GM12878 (cell line): ENCODE results near the gene CMSS1. TPM values are rescaled to one million over a fixed set of nuclear protein-coding genes. Genes with fewer than 3 reads are reported as not detected.

Experiments
- ATAC-seq: fragments of 200-7000 bp; cut with Tn5 transposase; 3 replicates; pipeline ENCODE4 v1.9.1; 2020; ENCODE audit warnings: mild to moderate bottlenecking, moderate library complexity
- BruUV-seq: library from RNA; stranded (reverse); fragments of 400-500 nt; replicated peaks from 2 replicates; lab custom pipeline; 2021; lab: Mats Ljungman, UMichigan
- CTCF ChIA-PET: fragments of 300-600 bp; sonication (Branson Sonifier 250); formaldehyde crosslinking; extraction: SDS; loops from one replicate; lab custom pipeline; 2021; ENCODE audit warnings: inconsistent platforms; lab: Yijun Ruan, JAX
- POLR2A ChIA-PET: fragments of 350-600 bp; formaldehyde crosslinking; extraction: SDS; loops from one replicate; lab custom pipeline; 2021; ENCODE audit warnings: inconsistent platforms; lab: Charles Lee
- RAD21 ChIA-PET: fragments of 300-600 bp; sonication (Branson Sonifier 250); formaldehyde crosslinking; loops from one replicate; lab custom pipeline; 2023; ENCODE audit warnings: antibody characterized with exemption; ENCODE audit not compliant: unreplicated experiment; lab: Charles Lee
- SMC1A ChIA-PET: fragments of 300-600 bp; sonication (Branson Sonifier 250); formaldehyde crosslinking; loops from one replicate; lab custom pipeline; 2023; ENCODE audit not compliant: unreplicated experiment, uncharacterized antibody; lab: Charles Lee
- DNase-seq: peaks from one replicate; pipeline ENCODE4 v3.0.0-alpha.2; 2011; ENCODE audit warnings: low read depth, low spot score
- FAIRE-seq: peaks from 3 replicates; lab custom pipeline; 2011; peaks lifted over from hg19 to GRCh38; lab: Jason Lieb, UNC
- H2AFZ ChIP-seq: 2 replicates; pipeline ENCODE4 v1.6.0; 2011; ENCODE audit warnings: low read depth, low read length, control low read depth; ENCODE audit not compliant: control insufficient read depth
- H3K27ac ChIP-seq: 2 replicates; pipeline ENCODE4 v1.5.1; 2011; ENCODE audit warnings: control low read depth; ENCODE audit not compliant: control insufficient read depth, insufficient read depth
- H3K27me3 ChIP-seq, 2 experiments: replicated peaks in 1 of 2; 2 replicates each; pipeline versions ENCODE4 v1.6.0 to v1.6.1; 2011; ENCODE audit warnings: low read length in 1 of 2; ENCODE audit not compliant: control insufficient read depth in 2 of 2, insufficient read depth in 2 of 2
- H3K36me3 ChIP-seq, 2 experiments: 2 replicates each; pipeline ENCODE4 v1.5.1; 2011; ENCODE audit warnings: low read length in 1 of 2; ENCODE audit not compliant: control insufficient read depth in 2 of 2, insufficient read depth in 2 of 2
- H3K4me1 ChIP-seq: 2 replicates; pipeline ENCODE4 v1.6.1; 2011; ENCODE audit warnings: mild to moderate bottlenecking, low read length, moderate library complexity, mixed read lengths; ENCODE audit not compliant: control insufficient read depth, insufficient read depth
- H3K4me2 ChIP-seq: 2 replicates; pipeline ENCODE4 v1.6.0; 2011; ENCODE audit warnings: control low read depth; ENCODE audit not compliant: control insufficient read depth, insufficient read depth
- H3K4me3 ChIP-seq: fragments of 200-600 bp; sonication (generic); 2 replicates; pipeline ENCODE4 v1.5.1; 2016
- H3K79me2 ChIP-seq: 2 replicates; pipeline ENCODE4 v1.6.0; 2011; ENCODE audit warnings: low read length; ENCODE audit not compliant: control insufficient read depth, insufficient read depth
- H3K9ac ChIP-seq: 2 replicates; pipeline ENCODE4 v1.8.0; 2011; ENCODE audit warnings: low read length, control low read depth, mixed read lengths; ENCODE audit not compliant: control insufficient read depth, insufficient read depth
- H3K9me3 ChIP-seq: replicated peaks from 3 replicates; pipeline ENCODE4 v1.5.1; 2011; ENCODE audit warnings: mild to moderate bottlenecking, low read length; ENCODE audit not compliant: control insufficient read depth, insufficient read depth
- H4K20me1 ChIP-seq: 2 replicates; pipeline ENCODE4 v1.6.0; 2011; ENCODE audit not compliant: control insufficient read depth, insufficient read depth
- CBX3 ChIP-seq: fragments of 200-600 bp; sonication (generic); IDR thresholded peaks from 2 replicates; pipeline ENCODE4 v1.6.1; 2016; ENCODE audit warnings: low read depth, borderline replicate concordance
- CBX5 ChIP-seq: sonication (generic); IDR thresholded peaks from 2 replicates; pipeline ENCODE4 v1.6.1; 2016; ENCODE audit warnings: low read depth, moderate library complexity, mild to moderate bottlenecking, inconsistent platforms
- EED ChIP-seq: sonication (generic); IDR thresholded peaks from 2 replicates; pipeline ENCODE4 v1.6.1; 2016; ENCODE audit warnings: antibody characterized with exemption, low read depth
- ESRRA ChIP-seq: IDR thresholded peaks from 2 replicates; pipeline ENCODE4 v1.6.1; 2012; ENCODE audit warnings: mild to moderate bottlenecking, low read length, improper control_type of control experiment
- JUNB ChIP-seq: IDR thresholded peaks from 2 replicates; pipeline ENCODE4 v1.6.1; 2016; ENCODE audit warnings: antibody characterized with exemption, mild to moderate bottlenecking
- LARP7 ChIP-seq: fragments of 450-650 bp; IDR thresholded peaks from 2 replicates; pipeline ENCODE4 v1.6.1; 2017; ENCODE audit warnings: mild to moderate bottlenecking
- MYB ChIP-seq: fragments of 150-350 bp; IDR thresholded peaks from 2 replicates; pipeline ENCODE4 v1.6.1; 2014; ENCODE audit warnings: mild to moderate bottlenecking, low read depth, low read length, borderline replicate concordance
- NRF1 ChIP-seq: conservative IDR thresholded peaks from 2 replicates; pipeline ENCODE4 v1.6.1; 2011; ENCODE audit warnings: mild to moderate bottlenecking, low read depth, low read length, improper control_type of control experiment
- PML ChIP-seq: IDR thresholded peaks from 2 replicates; pipeline ENCODE4 v1.6.1; 2012; ENCODE audit warnings: low read length, inconsistent platforms
- PRDM15 ChIP-seq: fragments of 450-650 bp; formaldehyde crosslinking; IDR thresholded peaks from 2 replicates; pipeline ENCODE4 v1.4.0; 2020; ENCODE audit warnings: mild to moderate bottlenecking, moderate library complexity
- RAD21 ChIP-seq: IDR thresholded peaks from 2 replicates; pipeline ENCODE4 v1.6.1; 2011; ENCODE audit warnings: mild to moderate bottlenecking, low read depth, low read length, moderate library complexity; ENCODE audit not compliant: insufficient read depth
- SMC3 ChIP-seq: IDR thresholded peaks from 2 replicates; pipeline ENCODE4 v1.6.1; 2011; ENCODE audit warnings: low read length, improper control_type of control experiment, borderline replicate concordance
- ZNF217 ChIP-seq: fragments of 450-650 bp; IDR thresholded peaks from 2 replicates; pipeline ENCODE4 v1.6.1; 2017; ENCODE audit warnings: antibody characterized with exemption, mild to moderate bottlenecking
- ZNF24 ChIP-seq: fragments of 450-650 bp; IDR thresholded peaks from 2 replicates; pipeline ENCODE4 v1.6.1; 2017; ENCODE audit warnings: antibody characterized with exemption, mild to moderate bottlenecking
- ZSCAN29 ChIP-seq: fragments of 450-650 bp; IDR thresholded peaks from 2 replicates; pipeline ENCODE4 v1.6.1; 2017; ENCODE audit warnings: mild to moderate bottlenecking, moderate library complexity
- WGBS: methylation state at CpG from one replicate; pipeline ENCODE4 v1.1.6; 2016; ENCODE audit warnings: low lambda C conversion rate; ENCODE audit not compliant: insufficient replicate concordance, insufficient coverage; ENCODE audit errors: missing lambda C conversion rate; 5-methylcytosine and 5-hydroxymethylcytosine counted together
- in situ Hi-C: fragments of 300-500 bp; cut with MboI; formaldehyde crosslinking; loops from 9 replicates; pipeline ENCODE4 v1.14.3; 2018; ENCODE audit warnings: mixed read lengths
- intact Hi-C: fragments of 100-400 bp; cut with micrococcal nuclease; formaldehyde crosslinking; loops from one replicate; pipeline ENCODE4 v1.14.2; 2022; ENCODE audit not compliant: unreplicated experiment
- polyA plus RNA-seq, 11 experiments: library from polyadenylated mRNA; depleted of rRNA in 4 of 11; unstranded in 6 of 11; stranded (reverse) in 5 of 11; fragments of >200 nt; fragmentation: Nextera tagmentation in 4 of 11; fragmentation: Illumina TruSeq in 1 of 11; extraction: Ambion mirVana in 4 of 11; extraction: Trizol in 1 of 11; gene quantifications; 1 replicate in 1 of 11; 2 replicates in 10 of 11; pipeline versions ENCODE4 v1.2.1 to v1.2.3, GENCODE V29; 2011 to 2016; ENCODE audit warnings: inconsistent platforms in 2 of 11, missing spikeins in 2 of 11, low read depth in 1 of 11
- total RNA-seq, 4 experiments: library from RNA; depleted of rRNA in 3 of 4; stranded (reverse); fragments of >200 nt in 3 of 4; fragmentation: Illumina TruSeq in 1 of 4; extraction: Trizol in 1 of 4; gene quantifications; 2 replicates each; pipeline versions ENCODE4 v1.2.1 to v1.2.3, GENCODE V29; 2013 to 2021

Gene CMSS1
- total and polyA plus RNA-seq, 10 of the 15 experiments (the other 5 are each of a cell fraction or from before 2014, with no cell fraction given) = 31.0 to 118 (median 70.1) TPM

DNA sequence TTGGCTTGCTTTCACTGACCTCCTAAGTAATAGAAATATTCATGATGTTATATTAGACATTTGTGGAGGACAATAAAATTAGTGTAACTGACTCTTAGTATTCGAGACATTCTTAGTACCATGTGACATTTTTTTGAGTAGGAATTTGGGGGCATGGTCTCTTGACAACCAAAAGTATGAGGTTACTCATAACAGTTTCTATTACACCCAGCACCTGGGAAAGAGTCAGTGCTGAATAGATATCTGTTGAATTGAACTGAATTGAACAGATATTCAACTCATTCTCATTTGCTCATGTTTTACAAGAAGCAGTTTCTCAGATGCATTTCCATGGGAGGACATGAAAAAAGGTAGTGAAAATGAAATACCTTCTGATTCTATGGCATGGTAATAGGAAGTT, 84.4 kb downstream of the CMSS1 start:
- peak; percentile 22; the same call in 1 of the 2 replicates for TF ChIP-seq JUNB
- no peak for TF ChIP-seq PRDM15
- Histone ChIP-seq H2AFZ (0 out of 2 replicates have a peak overlapping the region, but pooled peaks have one; percentile 4), H4K20me1 (no peaks in the 10 kb centered on the region), H3K79me2 (no peaks in the 10 kb centered on the region), H3K4me2 (no peak overlapping the region), H3K4me3 (no peak overlapping the region), H3K27ac (no peak overlapping the region), H3K27me3 (no peaks in the 10 kb centered on the region), H3K9ac (no peak overlapping the region), H3K9me3 (no peaks in the 10 kb centered on the region), H3K4me1 (peaks cover 3% of the 10 kb centered on the region; the same call in 1 of the 2 replicates), H3K36me3 (no peaks in the 10 kb centered on the region)
- SMC1A ChIA-PET = interaction anchor here (1.1 to 2.1 kb wide), 5 partner anchors 25 to 202 kb away, joined by 3 to 6 read pairs (median 4); no protein-coding TSS in a partner anchor
- 84% methylated on average over 1 of the region's 1 CpG for WGBS
- intact Hi-C loops = no loop called here
- FAIRE-seq (no peak), ATAC-seq (peak; percentile 73), DNase-seq (no peak)
- POLR2A ChIA-PET = interaction anchor here (1.1 kb wide), 1 partner anchor 10 kb away, joined by 3 read pairs; no protein-coding TSS in a partner anchor
- no TSS peak for BruUV-seq
- CTCF ChIA-PET = no interaction called here
- in situ Hi-C loops = no loop called here
- RAD21 ChIA-PET = interaction anchor here (1.1 to 1.4 kb wide), 3 partner anchors 23 to 35 kb away, joined by 3 to 4 read pairs (median 3); no protein-coding TSS in a partner anchor

DNA sequence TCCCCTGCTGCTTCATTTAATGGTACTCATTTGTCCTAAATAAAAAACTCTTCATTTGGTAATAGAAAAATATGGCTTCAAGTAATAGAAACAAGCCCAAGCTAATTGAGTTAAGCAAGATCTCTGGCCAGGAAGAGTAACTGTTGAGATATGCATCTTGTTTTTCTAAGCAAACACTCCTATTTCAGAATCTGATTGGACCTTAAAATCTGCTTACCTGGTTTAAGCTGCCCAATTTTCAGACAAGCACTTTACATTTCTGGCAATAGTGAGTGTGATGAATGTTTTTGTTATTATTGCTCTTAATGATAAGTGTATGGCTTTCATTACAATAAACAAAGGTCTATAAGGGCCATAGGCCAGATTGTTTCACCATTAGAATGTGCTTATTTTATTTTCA, 86.2 kb downstream of the CMSS1 start:
- no peaks in the 10 kb centered on the region for H3K36me3 ChIP-seq
- H3K9ac ChIP-seq = no peak overlapping the region
- ChIA-PET RAD21 (no interaction called here), SMC1A (interaction anchor here (1.0 to 1.4 kb wide), 6 partner anchors 8 to 232 kb away, joined by 3 to 5 read pairs (median 3); no protein-coding TSS in a partner anchor), CTCF (no interaction called here), POLR2A (no interaction called here)
- H3K4me1 ChIP-seq = peaks cover 3% of the 10 kb centered on the region; the same call in 1 of the 2 replicates
- H3K4me2 ChIP-seq = no peak overlapping the region
- no peaks in the 10 kb centered on the region for H3K27me3 ChIP-seq
- in situ Hi-C loops = no loop called here
- H3K27ac ChIP-seq = no peak overlapping the region
- no peaks in the 10 kb centered on the region for H3K79me2 ChIP-seq
- no peaks in the 10 kb centered on the region for H3K9me3 ChIP-seq
- no peak for ATAC-seq
- no peaks in the 10 kb centered on the region for H4K20me1 ChIP-seq
- no TSS peak for BruUV-seq
- DNase-seq = no peak
- no peak overlapping the region for H3K4me3 ChIP-seq
- no peak overlapping the region for H2AFZ ChIP-seq
- FAIRE-seq = no peak
- intact Hi-C loops = no loop called here
- TF ChIP-seq ZNF24 (no peak), ESRRA (no peak), MYB (no peak), LARP7 (no peak), EED (no peak), RAD21 (no peak), NRF1 (no peak), PML (no peak), SMC3 (no peak), CBX3 (no peak), ZNF217 (no peak), ZSCAN29 (no peak), CBX5 (no peak)
